D721Med (cell line): ENCODE results near the gene SS18L1.
"Not testable (repeated sequence)": the region's sequence is repeated elsewhere in the genome, so short reads cannot be mapped to it uniquely, and the experiment has no call there.

ENCODE experiments used
- DNase-seq: peaks from one replicate; pipeline ENCODE4 v3.0.0; 2011; ENCODE audit warnings: low spot score; ENCODE audit not compliant: insufficient read length
- FAIRE-seq: peaks from 2 replicates; lab custom pipeline; 2011; peaks lifted over from hg19 to GRCh38; lab: Jason Lieb, UNC
- CTCF ChIP-seq: IDR thresholded peaks from 2 replicates; pipeline ENCODE4 v1.5.1; 2012; ENCODE audit warnings: mild to moderate bottlenecking, control low read depth; ENCODE audit not compliant: insufficient read depth; ENCODE audit errors: missing control alignments

Gene SS18L1

GRCh38 chr20:62143957-62144825 lies 622 bp downstream of the SS18L1 start:
- no peak for FAIRE-seq
- TF ChIP-seq CTCF: no peak
- DNase-seq: peak; percentile 51

- FAIRE-seq (no peak), DNase-seq (no peak)
- TF ChIP-seq CTCF: no peak
Observed at GRCh38 chr20:62145688-62146018, 2.1 kb downstream of the SS18L1 start.

- DNase-seq (no peak), FAIRE-seq (no peak)
- TF ChIP-seq CTCF: no peak
Observed at GRCh38 chr20:62146019-62146755, 2.6 kb downstream of the SS18L1 start.

- no peak for TF ChIP-seq CTCF
- no peak for DNase-seq
- no peak for FAIRE-seq
Observed at GRCh38 chr20:62147125-62147524, 3.6 kb downstream of the SS18L1 start.

GRCh38 chr20:62147528-62147927 lies 4.0 kb downstream of the SS18L1 start:
- no peak for TF ChIP-seq CTCF
- FAIRE-seq: no peak
- DNase-seq: no peak

- not testable (repeated sequence) for DNase-seq, FAIRE-seq
Observed at GRCh38 chr20:62148383-62148782, 4.8 kb downstream of the SS18L1 start.

- FAIRE-seq (no peak), DNase-seq (no peak)
- no peak for TF ChIP-seq CTCF
Observed at GRCh38 chr20:62148908-62149314, 5.3 kb downstream of the SS18L1 start.
